Heart left ventricle (tissue), 16 donors: ENCODE data around the gene EIF1AX. TPM values are rescaled to one million over a fixed set of nuclear protein-coding genes. Genes with fewer than 3 reads are reported as not detected.
"Not testable (repeated sequence)": the region's sequence is repeated elsewhere in the genome, so short reads cannot be mapped to it uniquely, and the experiment has no call there.

Experiments used
- ATAC-seq, 4 donors: fragments of 200-7000 bp; cut with Tn5 transposase; one replicate each; pipeline ENCODE4 v1.9.1; 2020 to 2022; ENCODE audit warnings: moderate library complexity in 4 of 4, mild to moderate bottlenecking in 3 of 4, moderate number of reproducible peaks in 1 of 4
- DNase-seq, 5 donors: peaks; one replicate each; pipeline ENCODE4 v3.0.0-alpha.2; 2020
- H3K27ac ChIP-seq, 12 donors: fragments of 200-600 bp; sonication (generic) in 4 of 12; one replicate each; pipeline versions ENCODE4 v1.5.0 to v1.8.0; 2016 to 2022; ENCODE audit warnings: mild to moderate bottlenecking in 2 of 12
- H3K27me3 ChIP-seq, 9 donors: fragments of 200-600 bp; sonication (generic) in 2 of 9; one replicate each; pipeline versions ENCODE4 v1.5.1 to v1.8.0; 2016 to 2022; ENCODE audit warnings: mild to moderate bottlenecking in 3 of 9
- H3K36me3 ChIP-seq, 9 donors: fragments of 200-600 bp; sonication (generic) in 2 of 9; one replicate each; pipeline versions ENCODE4 v1.5.0 to v1.8.0; 2018 to 2022; ENCODE audit warnings: mild to moderate bottlenecking in 2 of 9
- H3K4me1 ChIP-seq, 12 donors: fragments of 200-600 bp; sonication (generic) in 4 of 12; one replicate each; pipeline versions ENCODE4 v1.5.0 to v1.8.0; 2016 to 2022; ENCODE audit warnings: mild to moderate bottlenecking in 3 of 12
- H3K4me3 ChIP-seq, 12 donors: fragments of 200-600 bp; sonication (generic) in 4 of 12; one replicate each; pipeline versions ENCODE4 v1.5.0 to v1.8.0; 2017 to 2022; ENCODE audit warnings: mild to moderate bottlenecking in 9 of 12, moderate library complexity in 4 of 12
- H3K9me3 ChIP-seq, 12 donors: fragments of 200-600 bp; sonication (generic) in 4 of 12; one replicate each; pipeline versions ENCODE4 v1.5.0 to v1.8.0; 2016 to 2022; ENCODE audit warnings: mild to moderate bottlenecking in 1 of 12
- POLR2A ChIP-seq, 2 donors: fragments of 450-650 bp; IDR thresholded peaks; one replicate each; pipeline ENCODE4 v1.6.1; 2017; ENCODE audit warnings: antibody characterized with exemption in 2 of 2, mild to moderate bottlenecking in 2 of 2, moderate library complexity in 2 of 2
- WGBS, 4 donors: extraction: QIAGEN DNeasy Blood & Tissue Kit in 2 of 4; methylation state at CpG; one replicate each; pipeline versions ENCODE4 v1.1.5 to v1.1.7; 2013 to 2018; 5-methylcytosine and 5-hydroxymethylcytosine counted together
- intact Hi-C, 10 donors: fragments of 100-400 bp; cut with DNase I; formaldehyde crosslinking; loops; one replicate each; pipeline versions ENCODE4 v1.11.1 to v1.14.2; 2022
- polyA plus RNA-seq, 2 donors: library from polyadenylated mRNA; stranded (reverse); fragments of 200-250 nt; gene quantifications; one replicate each; pipeline ENCODE4 v1.2.3, GENCODE V29; 2013
- total RNA-seq, 9 donors: library from RNA; depleted of rRNA in 2 of 9; stranded (reverse); fragments of >200 nt in 2 of 9; fragmentation: NEBNext Ultra II Directional in 3 of 9; extraction: Animal tissue kit (Norgen Biotek cat#: 25700) in 3 of 9; gene quantifications; one replicate each; pipeline versions ENCODE4 v1.1.0 to v1.2.4, GENCODE V29; 2016 to 2023
- TF ChIP-seq, protein P1 (sequence below), 12 donors: fragments of 200-600 bp; sonication (generic) in 4 of 12; IDR thresholded peaks; one replicate each; pipeline versions ENCODE4 v1.5.0 to v1.8.0; 2018 to 2022; ENCODE audit warnings: antibody characterized with exemption in 12 of 12, mild to moderate bottlenecking in 5 of 12
- donor health status: ischemic (EF 13 %, LVEDD 7.1; RV severe dilation, severe dysfunction).
- donor health status: healthy with polysubstance abuse.
- donor health status: DM: no; HTN: yes; CAD: no.
- donor health status: DM: no; HTN: no; CAD: no.
- donor health status: ischemic (EF 25% LVEDD 6.9; RV normal size, moderate dysfunction).
- donor health status: ischemic (EF 25% LVEDD 5.7; RV mildly dilated, moderate dysfunction).
- donor health status: healthy.
- donor health status: DM: yes; HTN: yes; CAD: no.
- donor health status: ischemic (EF 35%, LVEDD 5.7; RV mildly dilated, moderate dysfunction).
- donor health status: nonischemic (EF 11% LVEDD 7.7; RV severe dilation, severe dysfunction).
- donor health status: DM: yes; HTN: yes; CAD: no.
- donor health status: PGD.
- donor health status: ischemic (EF 29% LVEDD 5.4; RV normal size, mild dysfunction).
- donor health status: nonischemic (EF 23%, LVEDD 6.1; RV moderate dilation, normal function).

The EIF1AX gene
- total and polyA plus RNA-seq, 11 donors, result 21.1 to 162 (median 58.7) TPM

DNA sequence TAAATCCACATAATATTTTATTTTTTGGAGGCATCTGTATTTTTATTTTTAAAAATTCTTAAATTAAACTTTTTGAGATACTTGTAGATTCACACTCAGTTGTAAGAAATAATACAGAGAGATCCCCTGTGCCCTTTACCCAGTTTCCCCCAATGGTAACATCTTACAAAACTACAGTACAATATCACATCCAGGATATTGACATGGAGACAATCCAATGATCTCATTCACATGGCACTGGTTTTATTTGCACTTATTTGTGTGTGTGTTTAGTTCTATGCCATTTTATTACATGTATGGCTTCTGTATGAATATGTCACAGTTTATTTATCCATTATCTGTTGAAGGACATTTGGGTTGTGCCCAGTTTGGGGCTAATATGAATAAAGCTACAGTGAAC, 35.5 kb upstream of the EIF1AX start:
- peaks cover 0 to 5% (median 0%) of the 10 kb centered on the region in 9 donors for H3K27me3 ChIP-seq
- ATAC-seq (no peak), DNase-seq (no peak)
- peaks cover 0 to 6% (median 0%) of the 10 kb centered on the region in 12 donors for H3K4me1 ChIP-seq
- intact Hi-C loops, result no loop called here
- no peak overlapping the region for H3K4me3 ChIP-seq
- H3K36me3 ChIP-seq, result peaks cover 0 to 84% (median 51%) of the 10 kb centered on the region in 9 donors
- H3K27ac ChIP-seq, result no peak overlapping the region
- TF ChIP-seq, protein P1, sequence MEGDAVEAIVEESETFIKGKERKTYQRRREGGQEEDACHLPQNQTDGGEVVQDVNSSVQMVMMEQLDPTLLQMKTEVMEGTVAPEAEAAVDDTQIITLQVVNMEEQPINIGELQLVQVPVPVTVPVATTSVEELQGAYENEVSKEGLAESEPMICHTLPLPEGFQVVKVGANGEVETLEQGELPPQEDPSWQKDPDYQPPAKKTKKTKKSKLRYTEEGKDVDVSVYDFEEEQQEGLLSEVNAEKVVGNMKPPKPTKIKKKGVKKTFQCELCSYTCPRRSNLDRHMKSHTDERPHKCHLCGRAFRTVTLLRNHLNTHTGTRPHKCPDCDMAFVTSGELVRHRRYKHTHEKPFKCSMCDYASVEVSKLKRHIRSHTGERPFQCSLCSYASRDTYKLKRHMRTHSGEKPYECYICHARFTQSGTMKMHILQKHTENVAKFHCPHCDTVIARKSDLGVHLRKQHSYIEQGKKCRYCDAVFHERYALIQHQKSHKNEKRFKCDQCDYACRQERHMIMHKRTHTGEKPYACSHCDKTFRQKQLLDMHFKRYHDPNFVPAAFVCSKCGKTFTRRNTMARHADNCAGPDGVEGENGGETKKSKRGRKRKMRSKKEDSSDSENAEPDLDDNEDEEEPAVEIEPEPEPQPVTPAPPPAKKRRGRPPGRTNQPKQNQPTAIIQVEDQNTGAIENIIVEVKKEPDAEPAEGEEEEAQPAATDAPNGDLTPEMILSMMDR (IDR thresholded peaks at IDR 0.05), result no peak
- no peak for TF ChIP-seq POLR2A (IDR thresholded peaks at IDR 0.05)
- no peaks in the 10 kb centered on the region for H3K9me3 ChIP-seq

DNA sequence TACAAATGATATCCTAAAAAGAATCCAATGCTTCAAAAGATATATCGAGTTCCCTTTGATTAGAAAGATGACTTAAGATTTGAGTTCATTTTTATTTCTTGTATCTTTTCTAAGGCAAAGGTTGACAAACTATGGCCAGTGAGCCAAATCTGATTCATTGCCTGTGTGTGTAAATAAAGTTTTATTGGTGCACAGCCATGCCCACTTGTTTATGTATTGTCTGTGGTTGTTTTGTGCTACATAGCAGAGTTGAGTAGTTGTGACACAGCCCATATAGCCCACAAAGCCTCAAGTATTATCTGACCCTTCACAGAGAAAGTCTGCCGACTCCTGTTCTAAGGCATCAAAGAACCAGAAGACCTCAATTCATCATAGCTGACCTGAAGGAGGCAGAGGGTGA, 32.2 kb upstream of the EIF1AX start:
- Histone ChIP-seq H3K4me3 (no peak overlapping the region), H3K4me1 (peaks cover 0 to 6% (median 0%) of the 10 kb centered on the region in 12 donors), H3K9me3 (no peaks in the 10 kb centered on the region), H3K36me3 (peaks cover 0 to 89% (median 69%) of the 10 kb centered on the region in 9 donors), H3K27me3 (peaks cover 0 to 12% (median 0%) of the 10 kb centered on the region in 9 donors), H3K27ac (no peak overlapping the region)
- intact Hi-C loops, result no loop called here
- TF ChIP-seq POLR2A (IDR thresholded peaks at IDR 0.05), result no peak
- TF ChIP-seq, protein P1 (IDR thresholded peaks at IDR 0.05), result no peak
- ATAC-seq (no peak), DNase-seq (no peak)
- WGBS, 4 donors, result 87 to 100% (median 94%) methylated on average over 2 of the region's 2 CpGs

DNA sequence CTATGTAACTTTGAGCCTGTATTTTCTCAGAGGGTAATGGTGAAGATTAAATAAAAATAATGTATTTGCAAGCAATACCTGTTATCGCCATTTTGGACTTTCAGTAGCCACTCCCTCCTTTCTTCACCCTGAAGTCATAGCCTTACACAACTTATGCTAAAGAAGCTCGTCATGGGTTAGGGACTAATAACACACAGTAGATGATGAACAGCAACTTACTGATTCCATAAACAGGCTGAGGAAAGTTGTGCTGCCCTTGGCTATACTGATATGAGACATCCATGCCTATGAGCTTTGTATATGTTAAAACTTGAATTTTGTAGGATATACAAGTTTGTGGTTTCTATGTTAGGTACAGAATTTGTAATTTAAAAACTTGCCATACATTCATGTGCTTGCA, 31.7 kb upstream of the EIF1AX start:
- peaks cover 0 to 91% (median 72%) of the 10 kb centered on the region in 9 donors for H3K36me3 ChIP-seq
- peaks cover 0 to 6% (median 0%) of the 10 kb centered on the region in 12 donors for H3K4me1 ChIP-seq
- DNase-seq (no peak), ATAC-seq (no peak)
- no peak overlapping the region for H3K4me3 ChIP-seq
- peak overlapping the region in 1 of 12 donors; percentile 1 for H3K27ac ChIP-seq
- 85 to 93% (median 87%) methylated on average over 2 of the region's 2 CpGs for WGBS, 4 donors
- TF ChIP-seq, protein P1 (IDR thresholded peaks at IDR 0.05), result no peak
- TF ChIP-seq POLR2A (IDR thresholded peaks at IDR 0.05), result no peak
- H3K9me3 ChIP-seq, result no peaks in the 10 kb centered on the region
- peaks cover 0 to 12% (median 0%) of the 10 kb centered on the region in 9 donors for H3K27me3 ChIP-seq
- intact Hi-C loops, result no loop called here

DNA sequence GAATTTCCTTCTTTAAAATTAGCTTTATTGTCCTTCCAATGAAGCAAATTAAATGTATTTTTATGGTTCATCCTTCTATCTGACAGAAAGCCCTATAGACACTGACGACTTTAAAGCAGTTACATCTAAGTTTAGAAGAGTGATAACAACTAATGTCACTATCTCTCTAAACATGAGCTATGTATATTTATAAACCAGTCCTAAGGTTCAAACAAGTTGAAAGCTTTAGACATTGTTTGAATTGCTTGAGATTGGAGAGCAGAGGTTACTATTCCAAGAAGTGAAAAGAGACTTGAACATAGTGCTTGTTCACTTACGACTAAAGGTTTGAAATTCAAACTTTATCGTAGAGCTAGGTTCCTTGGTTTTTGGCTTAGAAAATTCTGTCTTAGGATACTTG, 30.2 kb upstream of the EIF1AX start:
- 56 to 68% (median 64%) methylated on average over 3 of the region's 3 CpGs for WGBS, 4 donors
- H3K27me3 ChIP-seq, result peaks cover 0 to 12% (median 0%) of the 10 kb centered on the region in 9 donors
- H3K4me1 ChIP-seq, result peaks cover 0 to 6% (median 0%) of the 10 kb centered on the region in 12 donors
- H3K36me3 ChIP-seq, result peaks cover 0 to 98% (median 85%) of the 10 kb centered on the region in 9 donors
- intact Hi-C loops, result no loop called here
- no peak overlapping the region for H3K4me3 ChIP-seq
- TF ChIP-seq POLR2A (IDR thresholded peaks at IDR 0.05), result no peak
- TF ChIP-seq, protein P1 (IDR thresholded peaks at IDR 0.05), result no peak
- DNase-seq (no peak), ATAC-seq (peak in 2 of 4 donors; percentile 26 to 53)
- H3K9me3 ChIP-seq, result no peaks in the 10 kb centered on the region
- H3K27ac ChIP-seq, result peak overlapping the region in 3 of 12 donors; percentile 23 to 57 (median 32)

DNA sequence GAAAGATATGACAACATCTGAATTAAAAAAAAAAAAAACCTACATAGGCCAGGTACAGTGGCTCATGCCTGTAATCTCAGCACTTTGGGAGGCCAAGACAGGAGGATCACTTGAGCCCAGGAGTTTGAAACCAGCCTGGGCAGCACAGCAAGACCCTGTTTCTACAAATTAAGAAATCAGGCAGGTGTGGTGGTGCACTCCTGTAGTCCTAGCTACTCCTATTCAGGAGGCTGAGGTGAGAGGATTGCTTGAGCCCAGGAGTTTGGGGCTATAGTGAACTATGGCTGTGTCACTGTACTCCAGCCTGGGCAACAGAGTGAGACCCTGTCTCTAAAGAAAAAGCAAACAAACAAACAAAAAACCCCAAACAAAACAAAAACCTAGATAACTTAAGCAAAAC, 20.9 kb upstream of the EIF1AX start:
- H3K4me3 ChIP-seq, DNase-seq, ATAC-seq, H3K4me1 ChIP-seq, H3K27ac ChIP-seq, H3K9me3 ChIP-seq, intact Hi-C loops: not testable (repeated sequence)
- peaks cover 0 to 18% (median 0%) of the 10 kb centered on the region in 9 donors for H3K27me3 ChIP-seq
- peaks cover 0 to 93% (median 66%) of the 10 kb centered on the region in 9 donors for H3K36me3 ChIP-seq
